Left forelimb (tissue), 1 donor: Measurements from ENCODE around the gene RAB14.
A peak's percentile ranks its signal among the peaks of the same experiment; 100 is the strongest.

Source experiments
- DNase-seq: peaks from one replicate; pipeline ENCODE4 v3.0.0-alpha.2; 2018; ENCODE audit warnings: low spot score

Gene RAB14

DNA sequence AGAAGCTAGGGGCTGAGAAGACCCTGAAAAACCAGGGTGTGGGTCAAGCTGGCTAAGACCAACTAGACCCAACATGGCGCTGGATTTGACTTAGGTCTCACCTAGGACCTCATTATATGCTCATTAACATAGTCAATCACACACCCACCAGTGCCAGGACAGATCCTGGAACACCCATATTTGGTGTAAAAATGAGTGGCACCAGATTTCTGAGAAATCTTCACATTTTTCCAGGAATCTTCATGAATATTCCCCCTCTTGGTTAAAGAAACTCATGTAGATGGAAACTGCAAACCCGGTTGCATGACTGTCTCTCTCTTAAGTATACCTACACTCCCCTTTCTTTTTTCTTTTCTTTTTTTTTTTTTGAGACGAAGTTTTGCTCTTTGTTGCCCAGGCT is 17.9 kb upstream of the RAB14 start:
- no peak for DNase-seq

DNA sequence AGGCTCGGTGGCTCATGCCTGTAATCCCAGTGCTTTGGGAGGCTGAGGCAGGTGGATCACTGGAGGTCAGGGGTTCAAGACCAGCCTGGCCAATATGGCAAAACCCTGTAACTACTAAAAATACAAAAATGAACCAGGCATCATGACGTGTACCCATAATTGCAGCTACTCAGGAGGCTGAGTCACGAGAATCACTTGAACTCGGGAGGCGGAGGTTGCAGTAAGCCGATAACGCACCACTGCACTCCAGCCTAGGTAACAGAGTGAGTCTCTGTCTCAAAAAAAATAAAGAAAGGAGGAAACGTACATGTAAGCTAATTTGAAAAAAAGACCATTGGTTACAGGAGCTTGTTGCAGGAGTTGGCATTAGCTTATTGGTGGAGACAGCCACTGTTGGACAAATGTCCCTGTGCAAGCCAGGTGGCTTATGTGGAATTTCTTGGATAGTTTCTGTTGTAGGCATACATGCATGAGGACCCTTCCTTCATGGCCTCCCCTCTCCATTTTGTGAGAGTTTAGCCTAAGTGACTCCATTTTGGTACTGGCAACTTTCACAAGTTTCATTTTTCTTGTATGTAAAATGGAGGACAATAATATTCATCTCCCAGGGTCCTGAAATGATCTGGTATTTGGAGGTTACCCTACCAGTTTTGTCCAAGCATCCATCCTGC is 16.8 kb upstream of the RAB14 start:
- DNase-seq = no peak

DNA sequence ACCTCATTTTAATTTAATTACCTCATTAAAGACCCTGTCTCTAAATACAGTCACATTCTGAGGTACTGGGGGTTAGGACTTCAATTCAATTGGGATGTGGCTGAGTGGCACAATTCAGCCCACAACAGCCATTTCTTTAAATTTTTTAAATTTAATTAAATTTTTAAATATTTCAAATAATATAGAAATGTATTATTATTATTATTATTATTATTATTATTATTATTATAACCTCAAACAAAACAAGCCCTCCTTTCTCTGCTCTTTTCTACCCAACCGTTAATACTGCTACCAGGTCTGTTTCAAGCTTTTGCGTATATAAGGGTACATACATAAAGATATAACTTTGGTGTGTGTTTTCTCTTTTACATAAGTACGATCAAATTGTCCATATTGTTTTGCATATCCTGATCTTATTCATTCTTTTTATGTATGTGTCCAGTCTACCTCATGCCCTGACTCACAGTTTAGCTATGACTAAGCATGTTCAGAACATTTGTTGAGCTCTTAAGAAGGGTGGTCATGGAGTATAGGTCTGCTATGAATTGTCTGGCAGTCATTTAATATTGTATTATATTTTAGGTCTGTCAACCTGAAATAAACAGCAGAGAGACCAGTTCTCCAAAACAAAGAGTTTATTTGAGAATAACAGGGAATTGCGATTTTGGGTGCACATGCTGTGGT is 16.1 kb upstream of the RAB14 start:
- no peak for DNase-seq

DNA sequence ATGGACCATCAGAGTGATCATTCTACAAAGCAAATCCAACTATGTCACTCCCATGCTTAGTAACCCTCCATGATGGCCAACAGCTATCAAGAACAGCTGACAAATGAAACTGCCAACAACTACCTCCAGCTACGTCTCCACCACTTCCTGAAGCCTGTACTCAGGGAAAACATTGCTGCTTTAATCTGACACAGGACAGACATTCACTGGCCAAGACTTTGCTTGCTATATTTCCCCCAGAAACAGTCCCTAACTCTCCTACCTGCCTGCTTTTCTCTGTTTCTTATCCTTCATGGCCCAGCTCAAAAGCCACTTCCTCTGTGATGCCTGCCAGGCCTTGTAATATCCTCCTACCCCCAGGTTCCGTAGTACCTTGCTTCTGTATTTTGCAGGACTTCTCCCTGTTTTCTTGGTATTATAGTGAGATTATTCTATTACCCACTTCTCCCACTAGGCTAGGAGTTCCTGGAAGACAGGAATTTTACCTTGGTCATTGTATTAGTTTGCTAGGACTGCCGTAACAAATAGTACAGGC is 14.7 kb upstream of the RAB14 start:
- no peak for DNase-seq

DNA sequence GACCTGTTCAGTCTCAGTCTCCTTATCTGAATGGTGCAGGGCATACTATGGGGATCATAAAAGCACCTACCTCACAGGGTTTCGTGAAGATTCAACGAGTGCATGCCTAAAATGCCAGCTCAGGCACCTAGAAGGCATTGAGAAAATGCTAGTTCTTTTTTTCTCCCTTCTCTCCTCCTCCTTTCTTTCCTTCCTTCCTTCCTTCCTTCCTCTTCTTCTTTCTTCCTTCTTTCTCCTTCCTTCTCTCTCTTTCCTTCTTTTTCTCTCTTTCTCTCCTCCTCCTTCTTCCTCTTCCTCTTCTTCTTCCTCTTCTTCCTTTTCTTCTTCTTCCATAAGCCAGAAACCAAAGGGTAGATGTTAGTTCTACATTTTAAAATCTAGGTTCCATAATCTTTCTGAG is 12.3 kb upstream of the RAB14 start:
- DNase-seq = no peak

GRCh38 chr9:121213136-121213806 is 11.6 kb upstream of the RAB14 start:
- DNase-seq = peak; percentile 93

- DNase-seq = no peak
These were observed 8.9 kb upstream of the RAB14 start for GRCh38 chr9:121210536-121210935.

- DNase-seq = no peak
These were observed 5.8 kb upstream of the RAB14 start for GRCh38 chr9:121207371-121207940.

GRCh38 chr9:121206516-121207370 is 5.1 kb upstream of the RAB14 start:
- DNase-seq = no peak

- no peak for DNase-seq
These were observed 2.9 kb upstream of the RAB14 start for GRCh38 chr9:121204611-121205010.

DNA sequence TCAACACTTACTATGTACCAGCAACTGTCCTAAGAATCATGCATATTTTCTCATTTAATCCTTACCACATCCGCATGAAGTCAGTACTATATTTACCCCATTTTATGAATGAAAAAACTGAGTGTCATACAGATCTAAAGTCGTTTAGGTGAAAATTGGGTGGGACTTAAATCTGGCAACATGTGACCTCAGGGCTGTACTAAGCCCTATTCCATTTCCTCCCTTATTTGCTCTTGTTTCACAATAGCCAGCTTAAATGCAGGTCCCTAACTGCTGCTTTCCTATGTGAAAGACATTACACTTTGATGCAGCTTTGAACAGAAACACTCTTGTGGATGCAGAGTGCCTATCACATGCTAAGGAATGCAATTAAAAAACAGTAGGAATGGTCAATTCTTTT is 2.5 kb upstream of the RAB14 start:
- DNase-seq = no peak

- DNase-seq = peak; percentile 72
These were observed 478 bp downstream of the RAB14 start for GRCh38 chr9:121201045-121201737.

DNA sequence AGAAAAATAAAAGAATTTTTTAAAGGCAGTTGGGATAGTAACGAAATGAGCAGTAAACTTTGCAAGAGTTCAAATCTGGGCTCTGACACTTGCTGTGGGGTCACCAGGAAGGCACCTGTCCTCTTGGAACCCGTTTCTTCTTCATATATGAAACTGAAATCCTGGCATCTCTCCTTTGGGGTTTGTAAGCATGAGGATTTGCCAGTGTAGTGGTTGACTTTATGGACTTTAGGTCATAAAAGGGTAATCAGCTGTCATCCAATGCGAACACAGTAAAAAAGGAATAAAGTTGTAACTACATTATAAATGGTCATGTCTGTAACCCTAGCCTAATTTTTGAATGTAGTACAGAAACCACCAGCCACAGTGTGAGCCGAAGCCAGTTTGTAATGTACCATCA is 1.3 kb downstream of the RAB14 start:
- no peak for DNase-seq

GRCh38 chr9:121199921-121200320 is 1.7 kb downstream of the RAB14 start:
- DNase-seq = no peak

DNA sequence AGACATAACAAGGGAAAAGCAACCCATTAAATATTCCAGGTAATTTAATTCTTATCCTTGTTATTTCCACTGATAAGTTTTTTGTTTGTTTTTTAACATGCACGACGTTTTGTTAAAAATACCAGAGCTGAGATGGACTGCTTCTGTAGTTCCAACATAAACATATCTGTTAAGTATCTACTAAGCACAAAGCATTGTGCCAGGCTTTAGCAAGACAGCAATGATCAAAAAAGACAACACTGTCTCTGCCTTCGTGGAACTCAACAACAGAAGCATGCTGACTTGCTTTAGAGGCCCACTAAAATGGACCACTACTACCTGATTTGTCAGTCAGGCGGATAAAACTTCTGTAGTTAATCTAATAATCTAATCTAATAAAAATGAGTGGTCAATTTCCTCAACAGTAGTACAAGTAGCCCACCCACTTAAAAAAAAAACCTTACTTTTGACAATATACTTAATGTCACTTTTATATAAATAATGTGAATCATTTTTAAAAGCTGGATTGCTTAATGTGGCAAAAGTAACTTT is 3.1 kb downstream of the RAB14 start:
- no peak for DNase-seq

GRCh38 chr9:121197132-121197531 is 4.5 kb downstream of the RAB14 start:
- DNase-seq = no peak

GRCh38 chr9:121196389-121196788 is 5.3 kb downstream of the RAB14 start:
- DNase-seq = no peak

- no peak for DNase-seq
These were observed 6.9 kb downstream of the RAB14 start for GRCh38 chr9:121194730-121195129.

DNA sequence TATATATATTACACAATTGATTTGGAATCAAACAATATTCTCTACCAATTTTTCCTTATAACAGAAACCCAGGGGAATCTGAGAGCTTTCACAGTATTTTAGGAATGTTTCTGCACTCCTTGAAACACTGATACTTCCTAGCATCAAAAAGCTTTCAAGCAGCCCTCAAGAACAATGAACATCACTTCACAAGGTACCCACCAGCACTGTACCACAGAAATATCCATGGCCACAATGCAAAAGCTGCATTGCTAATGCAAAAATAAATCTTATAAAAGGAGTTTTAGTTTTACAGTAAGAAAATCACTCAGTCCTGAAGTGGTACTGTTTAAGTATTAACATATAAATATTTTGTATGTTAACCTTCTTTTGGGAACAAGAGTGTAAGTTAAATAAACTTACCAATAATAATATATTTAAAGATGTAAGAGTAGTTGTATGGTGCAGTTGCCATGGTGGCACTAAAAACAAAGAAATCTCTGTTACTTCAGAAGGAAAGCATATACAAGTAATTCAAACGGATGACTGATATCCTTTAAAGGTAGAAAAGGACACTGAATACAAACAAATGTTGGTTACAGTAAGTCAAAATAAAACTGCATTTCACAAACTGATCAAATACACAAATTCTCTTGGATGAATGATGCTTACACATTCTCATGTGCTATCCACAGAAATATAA is 8.6 kb downstream of the RAB14 start:
- no peak for DNase-seq

GRCh38 chr9:121192518-121192917 is 9.2 kb downstream of the RAB14 start:
- DNase-seq = no peak
